GM19240 (cell line): ENCODE data around the gene GSC.
"Not testable (repeated sequence)": the region's sequence is repeated elsewhere in the genome, so short reads cannot be mapped to it uniquely, and the experiment has no call there.

Experiments
- DNase-seq: peaks from one replicate; pipeline ENCODE4 v3.0.0; 2011; ENCODE audit warnings: low spot score; ENCODE audit not compliant: insufficient read length

The GSC gene

DNA sequence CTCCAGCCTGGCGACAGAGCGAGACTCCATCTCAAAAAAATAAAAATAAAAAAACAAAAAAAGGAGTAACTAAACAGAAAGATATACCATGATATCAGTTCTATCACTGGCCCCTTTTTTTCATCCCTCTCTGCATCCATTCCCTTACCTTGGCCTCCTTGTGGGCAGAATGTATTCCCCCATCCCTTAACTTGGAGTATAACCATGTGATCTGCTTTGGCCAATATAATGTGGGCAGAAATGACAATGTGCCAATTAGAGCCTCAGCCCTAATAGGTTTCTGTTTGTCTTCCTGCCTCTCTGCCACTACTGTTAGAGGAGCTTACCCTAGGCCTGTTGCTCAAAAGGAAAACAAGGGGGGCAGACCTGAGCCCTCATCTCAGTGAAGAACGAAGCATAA lies 23.8 kb downstream of the GSC start:
- DNase-seq = no peak

GRCh38 chr14:94738751-94739150 lies 31.2 kb downstream of the GSC start:
- no peak for DNase-seq

GRCh38 chr14:94738097-94738496 lies 31.8 kb downstream of the GSC start:
- DNase-seq = no peak

GRCh38 chr14:94728950-94729349 lies 41.0 kb downstream of the GSC start:
- no peak for DNase-seq

DNA sequence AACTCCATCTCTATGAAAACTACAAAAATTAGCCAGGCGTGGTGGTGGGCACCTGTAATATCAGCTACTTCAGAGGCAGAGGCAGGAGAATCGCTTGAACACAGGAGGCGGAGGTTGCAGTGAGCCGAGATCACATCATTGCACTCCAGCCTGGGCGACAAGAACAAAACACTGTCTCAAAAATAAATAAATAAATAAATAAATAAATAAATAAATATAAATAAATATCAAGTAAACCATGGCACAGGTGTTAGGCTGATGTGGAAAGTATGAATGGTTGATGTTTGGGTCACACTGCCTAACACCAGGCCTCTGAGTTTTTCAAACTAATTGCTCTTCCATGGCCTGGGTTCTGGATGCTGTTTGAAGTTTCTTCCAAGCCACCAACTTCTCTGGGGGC lies 41.5 kb downstream of the GSC start:
- not testable (repeated sequence) for DNase-seq

DNA sequence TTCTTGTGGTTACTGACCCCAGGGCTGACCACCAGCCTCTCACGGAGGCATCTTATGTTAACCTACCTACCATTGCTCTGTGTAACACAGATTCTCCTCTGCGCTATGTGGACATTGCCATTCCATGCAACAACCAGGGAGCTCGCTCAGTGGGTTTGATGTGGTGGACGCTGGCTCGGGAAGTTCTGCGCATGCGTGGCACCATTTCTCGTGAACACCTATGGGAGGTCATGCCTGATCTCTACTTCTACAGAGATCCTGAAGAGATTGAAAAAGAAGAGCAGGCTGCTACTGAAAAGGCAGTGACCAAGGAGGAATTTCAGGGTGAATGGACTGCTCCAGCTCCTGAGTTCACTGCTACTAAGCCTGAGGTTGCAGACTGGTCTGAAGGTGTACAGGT lies 43.3 kb downstream of the GSC start:
- DNase-seq = not testable (repeated sequence)

DNA sequence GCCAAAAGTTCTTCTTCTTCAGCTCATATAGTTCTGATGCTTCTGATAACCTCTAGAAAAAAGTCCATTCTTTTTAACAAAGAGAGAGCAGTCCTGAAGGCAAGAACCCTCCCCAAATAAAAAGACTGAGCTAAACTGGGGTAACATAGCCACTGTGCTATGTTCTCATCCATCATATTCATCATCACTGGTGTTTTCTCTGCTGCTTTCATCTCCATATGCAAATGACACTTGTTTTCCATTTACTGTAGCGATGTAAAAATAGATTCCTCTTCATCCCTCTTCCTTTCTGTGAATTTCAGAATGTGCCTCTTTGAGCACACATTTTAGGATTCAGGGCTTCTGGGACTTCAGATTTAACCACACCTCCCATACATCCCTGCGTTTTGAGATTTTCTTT lies 44.9 kb downstream of the GSC start:
- DNase-seq = no peak

DNA sequence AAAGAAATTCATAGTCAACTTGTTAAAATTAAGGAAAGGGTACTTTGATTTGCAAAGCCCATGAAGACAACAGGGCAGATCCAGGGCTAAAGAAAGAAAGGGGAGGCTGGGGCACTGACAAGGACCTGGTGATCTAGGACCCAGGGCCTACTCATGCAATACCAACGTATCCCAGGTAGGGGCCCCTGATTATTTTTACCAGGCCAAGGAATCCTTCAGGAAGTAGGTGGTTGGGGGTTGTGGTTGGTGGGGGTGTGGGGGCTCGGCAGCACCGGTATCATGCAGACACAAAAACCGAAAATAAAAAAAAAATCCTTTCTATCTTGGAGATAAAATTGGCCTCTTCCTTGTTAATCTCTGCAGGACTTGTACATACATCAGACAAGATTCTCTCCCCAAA lies 47.5 kb downstream of the GSC start:
- no peak for DNase-seq
